Measurements from ENCODE around the gene TRAF7. TPM values are rescaled to one million over a fixed set of nuclear protein-coding genes. Genes with fewer than 3 reads are reported as not detected.
A peak's percentile ranks its signal among the peaks of the same experiment; 100 is the strongest.

The TRAF7 gene
- total RNA-seq, 2 experiments from 2014 or later: 50.2 to 51.8 TPM

- no peak for ATAC-seq (ENCODE audit: low read depth)
- Mint-ChIP-seq H3K9me3 (no peaks in the 10 kb centered on the region), H3K27ac (no peak overlapping the region)
Observed at GRCh38 chr16:2171601-2172178, 16.1 kb downstream of the TRAF7 start.

GRCh38 chr16:2172688-2173335 lies 17.2 kb downstream of the TRAF7 start:
- DNase-seq (no peak), ATAC-seq (ENCODE audit: low read depth) (no peak)
- no peaks in the 10 kb centered on the region for H3K9me3 Mint-ChIP-seq
- H3K36me3 Mint-ChIP-seq: peaks cover 1% of the 10 kb centered on the region
- POLR2A ChIA-PET: no interaction called here
- H3K27me3 Mint-ChIP-seq: no peaks in the 10 kb centered on the region
- H3K4me1 Mint-ChIP-seq: no peaks in the 10 kb centered on the region
- H3K27ac Mint-ChIP-seq: no peak overlapping the region
- H3K4me3 Mint-ChIP-seq: no peak overlapping the region

More at GRCh38 chr16:2171601-2172178, 16.1 kb downstream of the TRAF7 start:
- Mint-ChIP-seq H3K27me3 (no peaks in the 10 kb centered on the region), H3K36me3 (peaks cover 1% of the 10 kb centered on the region), H3K4me3 (no peak overlapping the region), H3K4me1 (no peaks in the 10 kb centered on the region)
- POLR2A ChIA-PET: no interaction called here
- no peak for DNase-seq

GRCh38 chr16:2173366-2173765 lies 17.8 kb downstream of the TRAF7 start:
- POLR2A ChIA-PET: no interaction called here

GRCh38 chr16:2173916-2174315 lies 18.3 kb downstream of the TRAF7 start:
- Mint-ChIP-seq H3K4me1 (no peaks in the 10 kb centered on the region), H3K9me3 (no peaks in the 10 kb centered on the region), H3K36me3 (peaks cover 1% of the 10 kb centered on the region), H3K4me3 (no peak overlapping the region), H3K27me3 (no peaks in the 10 kb centered on the region), H3K27ac (no peak overlapping the region)
- DNase-seq: no peak
- POLR2A ChIA-PET: interaction anchor here (1.2 kb wide), 1 partner anchor 18 kb away, joined by 3 read pairs; the partner anchor contains the start of gene TRAF7
- ATAC-seq (ENCODE audit: low read depth): no peak

More at GRCh38 chr16:2173366-2173765, 17.8 kb downstream of the TRAF7 start:
- Mint-ChIP-seq H3K27ac (no peak overlapping the region), H3K27me3 (no peaks in the 10 kb centered on the region), H3K4me3 (no peak overlapping the region), H3K9me3 (no peaks in the 10 kb centered on the region), H3K36me3 (peaks cover 1% of the 10 kb centered on the region), H3K4me1 (no peaks in the 10 kb centered on the region)
- ATAC-seq (ENCODE audit: low read depth) (no peak), DNase-seq (no peak)

- ATAC-seq (ENCODE audit: low read depth) (no peak), DNase-seq (no peak)
- H3K9me3 Mint-ChIP-seq: no peaks in the 10 kb centered on the region
- no peaks in the 10 kb centered on the region for H3K4me1 Mint-ChIP-seq
- no peak overlapping the region for H3K4me3 Mint-ChIP-seq
- POLR2A ChIA-PET: interaction anchor here (1.2 kb wide), 1 partner anchor 19 kb away, joined by 3 read pairs; the partner anchor contains the start of gene TRAF7
- H3K36me3 Mint-ChIP-seq: peaks cover 1% of the 10 kb centered on the region
- H3K27me3 Mint-ChIP-seq: no peaks in the 10 kb centered on the region
- H3K27ac Mint-ChIP-seq: no peak overlapping the region
Observed at GRCh38 chr16:2174396-2175131, 19.0 kb downstream of the TRAF7 start.

- POLR2A ChIA-PET: no interaction called here
- no peaks in the 10 kb centered on the region for H3K4me1 Mint-ChIP-seq
- no peaks in the 10 kb centered on the region for H3K9me3 Mint-ChIP-seq
- ATAC-seq (ENCODE audit: low read depth) (no peak), DNase-seq (no peak)
- H3K27ac Mint-ChIP-seq: no peak overlapping the region
- H3K4me3 Mint-ChIP-seq: no peak overlapping the region
- no peaks in the 10 kb centered on the region for H3K27me3 Mint-ChIP-seq
- peaks cover 1% of the 10 kb centered on the region for H3K36me3 Mint-ChIP-seq
Observed at GRCh38 chr16:2175454-2175853, 19.9 kb downstream of the TRAF7 start.

- POLR2A ChIA-PET: no interaction called here
- no peak overlapping the region for H3K27ac Mint-ChIP-seq
- H3K36me3 Mint-ChIP-seq: peaks cover 1% of the 10 kb centered on the region
Observed at GRCh38 chr16:2176047-2176446, 20.5 kb downstream of the TRAF7 start.

GRCh38 chr16:2177101-2177500 lies 21.5 kb downstream of the TRAF7 start:
- no peaks in the 10 kb centered on the region for H3K4me1 Mint-ChIP-seq
- no peak overlapping the region for H3K4me3 Mint-ChIP-seq
- no peaks in the 10 kb centered on the region for H3K9me3 Mint-ChIP-seq
- POLR2A ChIA-PET: no interaction called here
- no peak for DNase-seq
- ATAC-seq (ENCODE audit: low read depth): no peak
- H3K27ac Mint-ChIP-seq: no peak overlapping the region
- no peaks in the 10 kb centered on the region for H3K36me3 Mint-ChIP-seq
- no peaks in the 10 kb centered on the region for H3K27me3 Mint-ChIP-seq

More at GRCh38 chr16:2176047-2176446, 20.5 kb downstream of the TRAF7 start:
- Mint-ChIP-seq H3K4me3 (no peak overlapping the region), H3K4me1 (no peaks in the 10 kb centered on the region), H3K27me3 (no peaks in the 10 kb centered on the region), H3K9me3 (no peaks in the 10 kb centered on the region)
- no peak for ATAC-seq (ENCODE audit: low read depth)
- no peak for DNase-seq

GRCh38 chr16:2177561-2177960 lies 22.0 kb downstream of the TRAF7 start:
- H3K27ac Mint-ChIP-seq: no peak overlapping the region
- H3K36me3 Mint-ChIP-seq: no peaks in the 10 kb centered on the region
- ATAC-seq (ENCODE audit: low read depth): no peak
- H3K4me3 Mint-ChIP-seq: no peak overlapping the region
- no peaks in the 10 kb centered on the region for H3K9me3 Mint-ChIP-seq
- no peak for DNase-seq
- H3K4me1 Mint-ChIP-seq: no peaks in the 10 kb centered on the region
- no peaks in the 10 kb centered on the region for H3K27me3 Mint-ChIP-seq
- POLR2A ChIA-PET: no interaction called here

- Mint-ChIP-seq H3K4me1 (no peaks in the 10 kb centered on the region), H3K4me3 (no peak overlapping the region), H3K27me3 (no peaks in the 10 kb centered on the region), H3K36me3 (no peaks in the 10 kb centered on the region), H3K9me3 (no peaks in the 10 kb centered on the region), H3K27ac (no peak overlapping the region)
- ATAC-seq (ENCODE audit: low read depth) (peak; percentile 40), DNase-seq (peak; percentile 55)
- POLR2A ChIA-PET: no interaction called here
Observed at GRCh38 chr16:2178321-2179106, 22.9 kb downstream of the TRAF7 start.

- Mint-ChIP-seq H3K4me3 (no peak overlapping the region), H3K27ac (no peak overlapping the region), H3K4me1 (no peaks in the 10 kb centered on the region), H3K9me3 (no peaks in the 10 kb centered on the region), H3K27me3 (no peaks in the 10 kb centered on the region), H3K36me3 (no peaks in the 10 kb centered on the region)
- no peak for DNase-seq
- POLR2A ChIA-PET: no interaction called here
- no peak for ATAC-seq (ENCODE audit: low read depth)
Observed at GRCh38 chr16:2179107-2179501, 23.5 kb downstream of the TRAF7 start.

GRCh38 chr16:2179576-2179975 lies 24.0 kb downstream of the TRAF7 start:
- H3K27me3 Mint-ChIP-seq: no peaks in the 10 kb centered on the region
- POLR2A ChIA-PET: no interaction called here
- no peaks in the 10 kb centered on the region for H3K36me3 Mint-ChIP-seq
- no peak overlapping the region for H3K4me3 Mint-ChIP-seq
- H3K4me1 Mint-ChIP-seq: no peaks in the 10 kb centered on the region
- H3K27ac Mint-ChIP-seq: no peak overlapping the region
- no peaks in the 10 kb centered on the region for H3K9me3 Mint-ChIP-seq
- ATAC-seq (ENCODE audit: low read depth) (no peak), DNase-seq (no peak)

- POLR2A ChIA-PET: no interaction called here
- DNase-seq: no peak
- Mint-ChIP-seq H3K27ac (no peak overlapping the region), H3K9me3 (no peaks in the 10 kb centered on the region), H3K27me3 (no peaks in the 10 kb centered on the region), H3K4me3 (no peak overlapping the region), H3K4me1 (no peaks in the 10 kb centered on the region), H3K36me3 (no peaks in the 10 kb centered on the region)
- ATAC-seq (ENCODE audit: low read depth): no peak
Observed at GRCh38 chr16:2180461-2180860, 24.9 kb downstream of the TRAF7 start.
